B cell (primary cell): ENCODE results near the gene EGF. TPM values are rescaled to one million over a fixed set of nuclear protein-coding genes. Genes with fewer than 3 reads are reported as not detected.

ENCODE experiments used
- polyA plus RNA-seq: library from polyadenylated mRNA; depleted of rRNA; stranded (reverse); fragments of >200 nt; gene quantifications from 2 replicates; pipeline ENCODE4 v1.2.3, GENCODE V29; 2012
- small RNA-seq: library from RNA; depleted of rRNA; stranded (forward); fragments of <200 nt; gene quantifications from one replicate; pipeline ENCODE3, GENCODE V24; 2012; ENCODE audit warnings: low replicate concordance, low read depth; ENCODE audit not compliant: insufficient read length
- total RNA-seq, 2 donors: library from RNA; stranded (reverse); fragments of 120-200 nt in 1 of 2; gene quantifications; 1 replicate in 1 of 2; 2 replicates in 1 of 2; pipeline versions ENCODE4 v1.2.3 to v1.2.4, GENCODE V29; 2013 to 2022

The EGF gene
- total and polyA plus RNA-seq, 2 donors (not counting 1 experiment from before 2014, with no cell fraction given) = not detected

Small RNA genes within 50 kb of the gene (small RNA-seq; reads per million reads assigned to genes)
- gene RNU6-35P = 2.1 reads per million, percentile 17 among the genes with 10 or more reads in this experiment

Other genes starting within 250 kb of the EGF start
- 7.7 and 8.3 TPM in 2 replicates for gene CASP6, start 209.4 kb upstream of the EGF start, total RNA-seq
- gene CASP6, start 209.4 kb upstream of the EGF start, polyA plus RNA-seq = 4.2 and 11.6 TPM in 2 replicates
- 7.9 and 8.5 TPM in 2 replicates for gene PLA2G12A, start 182.8 kb upstream of the EGF start, total RNA-seq
- gene PLA2G12A, start 182.8 kb upstream of the EGF start, polyA plus RNA-seq = 4.9 and 5.6 TPM in 2 replicates
- gene CFI, start 110.9 kb upstream of the EGF start, total RNA-seq = not detected in 2 replicates
- gene CFI, start 110.9 kb upstream of the EGF start, polyA plus RNA-seq = not detected in 2 replicates
- gene GAR1, start 97.1 kb upstream of the EGF start, total RNA-seq = 10.0 and 11.0 TPM in 2 replicates
- gene GAR1, start 97.1 kb upstream of the EGF start, polyA plus RNA-seq = 4.5 and 7.8 TPM in 2 replicates
- 0.64 TPM in 1 of 2 replicates, not detected in the other for gene RRH, start 84.9 kb upstream of the EGF start, total RNA-seq
- 0.12 and 0.28 TPM in 2 replicates for gene RRH, start 84.9 kb upstream of the EGF start, polyA plus RNA-seq
- 0.32 TPM in 2 replicates for gene LRIT3, start 64.8 kb upstream of the EGF start, total RNA-seq
- 0.13 and 0.21 TPM in 2 replicates for gene LRIT3, start 64.8 kb upstream of the EGF start, polyA plus RNA-seq